CD4-positive, alpha-beta T cell treated with Interleukin-12 subunit alpha and Interleukin-12 subunit beta, for 1 hour (primary cell): ENCODE results near the gene USHBP1.

ENCODE experiments used
- DNase-seq: peaks from one replicate; pipeline ENCODE4 v3.0.0-alpha.2; 2020

The USHBP1 gene

GRCh38 chr19:17262557-17262956 is 2.0 kb downstream of the USHBP1 start:
- no peak for DNase-seq

DNA sequence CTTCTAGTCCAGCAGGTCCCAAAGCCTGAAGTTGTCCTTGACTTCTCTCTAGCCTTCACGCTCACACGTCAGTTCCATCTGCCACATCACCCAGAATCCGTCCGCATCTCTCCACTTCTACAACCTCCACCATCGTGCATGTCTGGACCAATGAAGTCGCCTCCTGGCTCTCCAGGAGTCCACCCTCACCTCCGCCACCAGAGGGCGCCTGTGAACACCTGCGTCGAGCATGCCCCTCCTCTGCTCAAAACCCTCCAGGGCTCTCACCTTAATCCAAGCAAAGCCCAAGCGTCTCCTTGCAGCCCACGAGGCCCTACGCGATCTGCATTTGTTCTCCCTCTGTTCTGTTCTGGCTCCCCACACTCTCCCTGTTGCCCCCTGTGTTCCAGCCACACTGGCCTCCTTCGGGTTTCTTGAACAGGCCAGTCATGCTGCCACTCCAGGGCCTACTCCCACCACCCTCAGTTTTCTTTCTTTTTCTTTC is 3.7 kb downstream of the USHBP1 start:
- peak; percentile 91 for DNase-seq

DNA sequence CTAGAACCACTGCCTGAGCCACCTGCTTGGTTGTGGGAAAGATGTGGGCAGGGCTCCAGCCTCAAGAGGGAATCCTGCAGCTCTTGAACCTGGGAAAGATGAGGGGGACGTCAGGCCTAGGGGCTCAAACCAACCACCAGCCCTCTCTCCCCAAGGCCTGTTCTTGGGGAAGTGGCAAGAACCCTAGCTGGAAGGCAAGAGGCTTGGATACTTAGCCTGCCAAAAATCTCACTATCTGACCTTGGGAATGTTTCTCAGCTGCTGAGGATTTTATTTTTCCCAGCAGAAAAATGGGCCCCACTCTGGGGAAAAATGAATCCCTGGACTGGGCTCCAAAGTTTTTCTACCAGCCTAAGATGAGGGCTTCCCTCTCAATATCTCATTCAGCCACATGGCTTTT is 4.6 kb downstream of the USHBP1 start:
- no peak for DNase-seq

DNA sequence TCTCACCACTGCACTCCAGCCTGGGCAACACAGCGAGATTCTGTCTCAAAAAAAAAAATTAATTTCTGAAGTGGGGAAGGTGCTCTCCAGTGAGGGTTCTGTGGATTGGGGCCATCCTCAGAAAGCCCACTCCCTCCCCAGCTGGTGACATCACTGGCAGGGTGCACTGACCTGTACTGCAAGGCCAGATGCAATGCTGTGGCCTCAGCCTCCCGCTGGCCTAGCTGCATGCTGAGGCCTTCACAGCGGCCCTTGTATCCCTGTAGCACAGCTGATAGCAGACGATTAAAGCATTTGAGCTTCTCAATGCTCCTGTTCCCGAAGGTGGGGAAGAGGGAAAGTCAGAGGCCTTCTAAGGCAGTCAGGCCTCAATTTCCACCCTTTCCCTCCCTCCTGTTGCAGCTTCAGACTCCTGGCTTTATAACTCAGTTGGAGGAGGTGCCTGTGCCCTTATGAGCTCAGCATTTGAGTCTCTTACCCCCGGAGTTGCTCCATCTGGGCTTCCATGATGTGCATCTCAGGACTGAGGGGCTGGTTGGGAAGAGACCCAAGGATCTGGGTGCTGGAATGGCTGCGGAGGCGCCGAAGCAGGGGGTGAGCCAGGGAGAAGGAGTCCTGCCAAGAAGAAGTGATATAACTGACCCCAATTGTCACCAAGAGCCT is 5.3 kb downstream of the USHBP1 start:
- DNase-seq, result no peak

GRCh38 chr19:17256130-17256529 is 8.4 kb downstream of the USHBP1 start:
- DNase-seq, result no peak

DNA sequence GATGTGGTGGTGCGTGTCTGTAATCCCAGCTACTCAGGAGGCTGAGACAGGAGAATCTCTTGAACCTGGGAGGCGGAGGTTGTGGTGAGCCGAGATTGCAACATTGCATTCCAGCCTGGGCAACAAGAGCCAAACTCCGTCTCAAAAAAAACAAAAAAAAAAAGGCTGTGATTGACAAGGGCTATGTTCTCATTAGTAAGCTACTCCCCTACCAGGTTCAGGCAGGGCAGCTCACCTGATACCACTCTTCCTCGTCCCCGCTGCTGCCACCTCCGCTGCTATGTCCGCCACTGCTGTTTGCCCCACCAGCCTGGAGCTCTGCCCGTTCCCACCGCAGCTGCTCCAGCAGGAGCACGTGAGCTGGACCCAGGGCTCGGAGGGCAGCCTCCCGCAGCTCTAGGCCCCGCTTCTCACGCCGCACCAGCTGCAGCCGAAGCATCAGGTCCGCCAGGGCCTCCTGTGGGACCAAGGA is 9.4 kb downstream of the USHBP1 start:
- DNase-seq, result no peak

DNA sequence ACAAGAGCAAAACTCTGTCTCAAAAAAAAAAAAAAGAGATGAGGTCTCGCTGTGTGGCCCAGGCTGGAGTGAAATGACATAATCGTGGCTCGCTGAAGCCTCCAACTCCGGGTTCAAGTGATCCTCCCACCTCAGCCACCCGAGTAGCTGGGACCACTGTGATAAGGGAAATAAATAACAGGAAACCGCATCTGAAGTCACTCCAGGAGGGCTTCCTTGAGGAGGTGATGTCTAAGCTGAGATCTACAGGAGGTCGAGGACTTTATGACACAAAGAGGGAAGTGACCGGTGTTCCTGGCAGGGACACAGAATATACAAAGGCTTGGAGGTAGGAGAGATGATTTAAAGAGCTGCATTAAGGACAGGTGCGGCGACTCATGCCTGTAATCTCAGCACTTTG is 9.9 kb downstream of the USHBP1 start:
- no peak for DNase-seq

- DNase-seq, result no peak
Observed at GRCh38 chr19:17249887-17250548, 14.5 kb downstream of the USHBP1 start.

DNA sequence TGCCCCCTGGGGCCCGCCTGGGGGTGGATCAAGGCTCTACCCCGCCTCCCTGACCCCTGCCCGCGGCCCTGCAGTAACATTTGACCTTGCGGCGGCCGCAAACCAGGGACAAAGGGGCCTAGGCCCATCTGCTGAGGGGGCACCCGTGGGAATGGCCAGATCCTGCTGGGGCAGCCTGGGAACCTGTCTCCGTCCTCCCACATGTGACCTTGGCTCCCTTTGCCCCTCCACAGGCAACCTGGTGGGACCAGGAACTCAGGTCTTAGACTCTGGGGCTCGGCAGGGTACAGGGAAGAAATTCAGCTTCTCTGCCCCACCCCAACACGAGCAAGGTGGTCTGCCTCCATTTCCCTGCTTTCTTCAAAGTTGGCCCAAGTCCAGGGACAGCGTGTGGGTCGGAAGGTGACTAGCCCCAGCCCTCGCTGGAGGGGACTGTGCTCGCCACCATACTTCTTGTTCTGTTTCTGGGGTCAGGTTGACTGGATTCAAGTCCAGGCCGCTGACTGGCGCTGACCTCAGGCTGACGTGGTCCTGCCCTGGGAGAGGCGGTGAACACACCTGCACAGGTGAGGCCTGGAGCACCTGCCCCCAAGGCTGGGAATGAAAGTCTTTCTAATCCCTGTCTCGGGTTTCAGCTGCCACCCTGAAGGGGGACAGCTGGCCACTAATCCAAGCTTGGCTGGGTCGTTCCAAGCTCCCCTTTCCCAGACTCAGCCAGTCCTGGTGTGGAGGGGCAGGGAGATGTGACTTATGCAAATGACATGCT is 16.4 kb downstream of the USHBP1 start:
- no peak for DNase-seq

- no peak for DNase-seq
Observed at GRCh38 chr19:17246681-17247425, 17.7 kb downstream of the USHBP1 start.

DNA sequence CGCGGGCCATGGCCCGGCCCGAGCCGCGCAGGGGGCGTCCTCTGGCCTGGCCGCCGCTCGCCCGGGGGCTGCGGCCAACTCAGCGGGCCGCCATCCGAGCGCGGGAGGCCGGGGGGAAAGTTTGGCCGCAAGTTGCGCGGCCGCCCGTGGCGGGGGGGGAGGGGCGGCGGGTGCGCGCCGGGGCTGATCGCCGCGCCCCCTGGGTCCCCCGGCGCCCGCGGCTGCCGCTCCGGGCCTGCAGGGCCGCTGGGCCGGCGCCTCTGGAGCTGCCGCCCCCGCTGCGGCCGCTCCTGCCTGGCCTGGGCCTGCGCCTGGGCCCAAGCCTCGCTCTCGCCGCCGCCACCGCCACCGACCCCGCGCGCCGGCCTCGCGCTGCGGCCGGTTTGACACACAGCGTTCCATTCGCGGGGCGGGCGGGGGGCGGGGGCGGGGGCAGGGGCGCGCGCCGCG is 19.0 kb downstream of the USHBP1 start, which contains the start of gene NR2F6:
TSS of gene NR2F6 (minus strand) at position 385 of the 450 bp plus-strand sequence. CDS start 699 bp downstream, outside the sequence.
- DNase-seq, result no peak

- no peak for DNase-seq
Observed at GRCh38 chr19:17244618-17245534, 19.7 kb downstream of the USHBP1 start.

DNA sequence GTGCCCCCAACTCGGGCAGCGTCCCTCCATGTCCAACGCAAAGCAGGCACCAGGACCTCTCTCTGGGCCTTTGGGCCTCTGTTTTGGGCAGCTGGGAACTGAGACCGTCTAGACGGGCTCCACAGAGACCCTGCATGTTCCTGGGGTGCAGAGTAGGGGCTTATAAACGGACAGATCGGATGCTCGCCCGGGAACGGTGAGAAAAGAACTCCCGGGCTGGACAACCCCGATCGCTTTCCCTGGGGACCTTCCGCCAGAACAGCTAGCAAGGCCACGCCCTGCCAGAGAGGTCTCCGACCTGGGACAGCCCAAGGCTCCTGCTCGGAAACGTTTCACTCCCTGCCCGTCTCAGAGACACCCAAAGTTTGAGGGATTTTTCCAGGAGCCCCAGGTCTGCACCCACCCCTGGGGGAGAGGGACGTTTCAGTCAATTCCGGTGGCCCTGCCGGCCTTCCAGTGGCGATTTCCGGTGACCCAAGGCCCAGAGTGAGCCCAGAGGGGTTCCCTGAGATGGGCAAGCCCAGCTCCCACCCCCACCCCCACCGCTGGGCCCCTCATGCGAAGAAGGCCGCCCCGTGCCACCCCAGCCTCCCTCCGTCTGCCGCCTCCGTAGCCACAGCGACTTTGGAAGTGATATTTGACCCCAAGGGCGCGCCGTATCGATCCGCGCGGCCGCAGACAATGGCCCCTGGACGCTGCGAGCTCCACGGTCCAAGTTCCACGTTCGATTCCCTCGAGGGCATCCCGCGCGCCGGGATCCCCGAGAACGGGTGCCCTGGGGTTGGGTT is 20.5 kb downstream of the USHBP1 start:
- DNase-seq, result no peak

GRCh38 chr19:17243211-17243829 is 21.2 kb downstream of the USHBP1 start:
- DNase-seq, result no peak

DNA sequence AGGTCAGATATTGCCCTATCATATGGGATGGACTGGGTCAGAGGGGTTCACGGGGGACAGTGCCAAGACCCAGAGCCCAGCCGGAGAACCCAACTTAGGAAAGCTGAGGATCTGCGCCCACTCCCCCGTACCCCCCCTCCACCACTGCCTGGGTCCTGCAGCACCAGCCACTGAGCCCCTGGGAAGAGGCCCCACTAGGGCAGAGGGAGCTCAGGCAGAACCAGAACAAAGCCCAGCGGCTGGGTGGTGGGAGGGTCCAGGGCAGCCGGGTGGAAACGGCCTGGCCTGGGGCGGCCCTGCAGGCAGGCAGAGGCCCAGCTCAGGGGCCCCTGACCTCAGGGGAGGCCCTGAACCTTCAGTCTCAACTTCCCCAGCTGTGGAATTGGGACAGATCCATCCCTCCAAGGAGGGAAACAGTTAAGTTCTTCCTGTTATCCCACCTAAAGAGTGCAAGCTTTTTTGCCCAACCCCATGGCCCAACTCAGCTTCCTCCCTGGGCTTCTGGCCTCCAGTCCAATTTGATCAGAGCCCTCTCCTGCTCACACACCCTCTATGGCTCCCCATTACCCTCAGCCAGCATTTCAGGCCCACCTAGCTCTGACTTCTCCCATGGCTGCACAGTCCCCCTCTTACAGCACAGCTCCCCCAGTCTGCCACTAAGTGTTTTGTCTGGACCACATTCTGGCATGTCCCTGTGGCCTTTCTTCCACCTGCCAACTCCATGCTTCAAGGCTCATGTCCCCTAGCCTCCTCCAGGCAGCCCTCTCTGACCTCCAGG is 21.9 kb downstream of the USHBP1 start:
- no peak for DNase-seq

- no peak for DNase-seq
Observed at GRCh38 chr19:17240826-17241399, 23.6 kb downstream of the USHBP1 start.

GRCh38 chr19:17240062-17240752 is 24.3 kb downstream of the USHBP1 start:
- no peak for DNase-seq
